DND-41 (cell line): Measurements from ENCODE around the gene U2AF2.

Experiments used
- ATAC-seq: fragments of 200-7000 bp; cut with Tn5 transposase; 3 replicates; pipeline ENCODE4 v1.9.1; 2021; ENCODE audit warnings: low read depth; ENCODE audit not compliant: insufficient read depth
- DNase-seq: peaks from one replicate; pipeline ENCODE4 v3.0.0-alpha.2; 2020
- H2AFZ ChIP-seq: 2 replicates; pipeline ENCODE4 v1.6.0; 2012; ENCODE audit warnings: low read depth, low read length
- H3K27ac ChIP-seq: 2 replicates; pipeline ENCODE4 v1.5.1; 2012; ENCODE audit warnings: low read length, inconsistent platforms
- H3K27me3 ChIP-seq: fragments of 200-600 bp; sonication (generic); 2 replicates; pipeline ENCODE4 v1.6.0; 2012; ENCODE audit warnings: low read length, mild to moderate bottlenecking, inconsistent platforms; ENCODE audit not compliant: insufficient read depth, poor library complexity
- H3K36me3 ChIP-seq: 2 replicates; pipeline ENCODE4 v1.5.1; 2012; ENCODE audit warnings: low read length, inconsistent platforms; ENCODE audit not compliant: insufficient read depth
- H3K4me1 ChIP-seq: 2 replicates; pipeline ENCODE4 v1.5.1; 2012; ENCODE audit warnings: mild to moderate bottlenecking, low read length; ENCODE audit not compliant: insufficient read depth
- H3K4me2 ChIP-seq: 2 replicates; pipeline ENCODE4 v1.6.0; 2012; ENCODE audit warnings: mild to moderate bottlenecking, moderate library complexity, low read length, inconsistent platforms; ENCODE audit not compliant: insufficient read depth
- H3K4me3 ChIP-seq, 2 experiments: fragments of 200-600 bp in 1 of 2; shearing (Covaris generic) in 1 of 2; 2 replicates each; pipeline ENCODE4 v1.5.1; 2012 to 2016; ENCODE audit warnings: inconsistent platforms in 2 of 2, low read length in 2 of 2, mild to moderate bottlenecking in 2 of 2, low read depth in 1 of 2, moderate library complexity in 1 of 2
- H3K79me2 ChIP-seq: 2 replicates; pipeline ENCODE4 v1.6.0; 2012; ENCODE audit warnings: low read length, inconsistent platforms; ENCODE audit not compliant: insufficient read depth
- H3K9ac ChIP-seq: 2 replicates; pipeline ENCODE4 v1.6.0; 2012; ENCODE audit warnings: low read depth, mild to moderate bottlenecking, inconsistent platforms, low read length, moderate library complexity
- H3K9me3 ChIP-seq: 2 replicates; pipeline ENCODE4 v1.5.1; 2012; ENCODE audit warnings: low read length, moderate library complexity, mild to moderate bottlenecking, inconsistent platforms; ENCODE audit not compliant: insufficient read depth, severe bottlenecking
- H4K20me1 ChIP-seq: 2 replicates; pipeline ENCODE4 v1.6.0; 2012; ENCODE audit warnings: low read length; ENCODE audit not compliant: insufficient read depth
- EZH2 ChIP-seq: IDR thresholded peaks from 3 replicates; pipeline ENCODE4 v1.6.1; 2012; ENCODE audit warnings: borderline replicate concordance, low read depth, mild to moderate bottlenecking, moderate library complexity, low read length, inconsistent platforms; ENCODE audit not compliant: severe bottlenecking
- TF ChIP-seq, protein P1 (sequence below): IDR thresholded peaks from 2 replicates; pipeline ENCODE4 v1.5.1; 2012; ENCODE audit warnings: borderline replicate concordance, low read length, moderate library complexity, mild to moderate bottlenecking; ENCODE audit not compliant: poor library complexity, severe bottlenecking; ENCODE audit errors: extremely low read depth

Gene U2AF2

GRCh38 chr19:55698256-55698655, 43.4 kb downstream of the U2AF2 start:
- H3K9me3 ChIP-seq, result no peaks in the 10 kb centered on the region
- ATAC-seq, result no peak
- no peaks in the 10 kb centered on the region for H3K4me1 ChIP-seq
- TF ChIP-seq EZH2, result no peak
- TF ChIP-seq, protein P1, sequence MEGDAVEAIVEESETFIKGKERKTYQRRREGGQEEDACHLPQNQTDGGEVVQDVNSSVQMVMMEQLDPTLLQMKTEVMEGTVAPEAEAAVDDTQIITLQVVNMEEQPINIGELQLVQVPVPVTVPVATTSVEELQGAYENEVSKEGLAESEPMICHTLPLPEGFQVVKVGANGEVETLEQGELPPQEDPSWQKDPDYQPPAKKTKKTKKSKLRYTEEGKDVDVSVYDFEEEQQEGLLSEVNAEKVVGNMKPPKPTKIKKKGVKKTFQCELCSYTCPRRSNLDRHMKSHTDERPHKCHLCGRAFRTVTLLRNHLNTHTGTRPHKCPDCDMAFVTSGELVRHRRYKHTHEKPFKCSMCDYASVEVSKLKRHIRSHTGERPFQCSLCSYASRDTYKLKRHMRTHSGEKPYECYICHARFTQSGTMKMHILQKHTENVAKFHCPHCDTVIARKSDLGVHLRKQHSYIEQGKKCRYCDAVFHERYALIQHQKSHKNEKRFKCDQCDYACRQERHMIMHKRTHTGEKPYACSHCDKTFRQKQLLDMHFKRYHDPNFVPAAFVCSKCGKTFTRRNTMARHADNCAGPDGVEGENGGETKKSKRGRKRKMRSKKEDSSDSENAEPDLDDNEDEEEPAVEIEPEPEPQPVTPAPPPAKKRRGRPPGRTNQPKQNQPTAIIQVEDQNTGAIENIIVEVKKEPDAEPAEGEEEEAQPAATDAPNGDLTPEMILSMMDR, result no peak
- no peaks in the 10 kb centered on the region for H3K79me2 ChIP-seq
- H3K9ac ChIP-seq, result no peak overlapping the region
- no peak overlapping the region for H2AFZ ChIP-seq
- H3K36me3 ChIP-seq, result peaks cover 55% of the 10 kb centered on the region
- no peak for DNase-seq
- H3K4me3 ChIP-seq, result no peak overlapping the region
- H4K20me1 ChIP-seq, result no peaks in the 10 kb centered on the region
- H3K4me2 ChIP-seq, result no peak overlapping the region
- no peaks in the 10 kb centered on the region for H3K27me3 ChIP-seq
- H3K27ac ChIP-seq, result no peak overlapping the region

GRCh38 chr19:55699221-55699620, 44.4 kb downstream of the U2AF2 start:
- Histone ChIP-seq H3K9me3 (no peaks in the 10 kb centered on the region), H4K20me1 (no peaks in the 10 kb centered on the region), H3K4me1 (no peaks in the 10 kb centered on the region), H3K9ac (no peak overlapping the region), H2AFZ (no peak overlapping the region), H3K27ac (no peak overlapping the region), H3K36me3 (peaks cover 52% of the 10 kb centered on the region), H3K4me3 (no peak overlapping the region), H3K4me2 (no peak overlapping the region), H3K27me3 (no peaks in the 10 kb centered on the region), H3K79me2 (no peaks in the 10 kb centered on the region)
- no peak for DNase-seq
- no peak for ATAC-seq
- TF ChIP-seq EZH2, result no peak
- TF ChIP-seq, protein P1, result no peak

DNA sequence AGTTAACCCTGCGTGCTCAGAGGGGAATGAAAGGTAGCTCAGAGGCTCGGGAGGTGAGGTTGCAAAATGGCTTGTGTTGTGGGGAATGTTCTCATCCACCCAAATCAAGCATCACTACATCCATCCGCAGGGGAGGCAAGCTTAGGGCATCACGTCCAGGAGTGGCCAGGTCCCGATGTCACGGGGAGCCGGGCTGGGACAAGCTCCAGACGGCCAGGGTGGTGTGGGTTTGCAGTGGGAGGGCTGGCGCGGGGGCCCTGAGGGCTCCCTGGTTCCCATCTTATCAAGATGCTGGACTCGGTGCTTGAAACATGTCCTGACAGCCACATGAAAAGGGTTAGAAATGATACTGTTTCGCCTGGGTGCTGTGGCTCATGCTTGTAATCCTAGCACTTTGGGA, 46.0 kb downstream of the U2AF2 start:
- no peaks in the 10 kb centered on the region for H3K4me1 ChIP-seq
- TF ChIP-seq, protein P1, result no peak
- TF ChIP-seq EZH2, result no peak
- no peaks in the 10 kb centered on the region for H3K9me3 ChIP-seq
- peaks cover 41% of the 10 kb centered on the region for H3K36me3 ChIP-seq
- no peaks in the 10 kb centered on the region for H3K27me3 ChIP-seq
- no peaks in the 10 kb centered on the region for H4K20me1 ChIP-seq
- no peak overlapping the region for H3K9ac ChIP-seq
- no peaks in the 10 kb centered on the region for H3K79me2 ChIP-seq
- DNase-seq (no peak), ATAC-seq (no peak)
- no peak overlapping the region for H3K4me2 ChIP-seq
- H3K27ac ChIP-seq, result no peak overlapping the region
- H2AFZ ChIP-seq, result no peak overlapping the region
- no peak overlapping the region for H3K4me3 ChIP-seq

GRCh38 chr19:55702131-55702627, 47.3 kb downstream of the U2AF2 start:
- Histone ChIP-seq H3K4me2 (no peak overlapping the region), H3K9ac (no peak overlapping the region), H3K27ac (no peak overlapping the region), H3K27me3 (no peaks in the 10 kb centered on the region), H3K4me3 (no peak overlapping the region), H2AFZ (no peak overlapping the region), H3K9me3 (no peaks in the 10 kb centered on the region), H3K36me3 (peaks cover 29% of the 10 kb centered on the region), H3K4me1 (no peaks in the 10 kb centered on the region), H4K20me1 (no peaks in the 10 kb centered on the region), H3K79me2 (no peaks in the 10 kb centered on the region)
- DNase-seq (no peak), ATAC-seq (no peak)
- TF ChIP-seq, protein P1, result no peak
- no peak for TF ChIP-seq EZH2
